HUES48 (cell line): ENCODE measurements around the gene SF3A1.

Experiments
- H3K27ac ChIP-seq: one replicate; pipeline ENCODE4 v1.7.0; 2013; ENCODE audit warnings: low read depth, low read length, inconsistent platforms
- H3K27me3 ChIP-seq: 2 replicates; pipeline ENCODE4 v1.6.1; 2013; ENCODE audit warnings: mild to moderate bottlenecking, low read length; ENCODE audit not compliant: control insufficient read depth, insufficient read depth
- H3K36me3 ChIP-seq: 2 replicates; pipeline ENCODE4 v1.6.1; 2013; ENCODE audit warnings: low read length; ENCODE audit not compliant: control insufficient read depth, insufficient read depth
- H3K4me1 ChIP-seq: 2 replicates; pipeline ENCODE4 v1.6.1; 2013; ENCODE audit warnings: mild to moderate bottlenecking, low read length; ENCODE audit not compliant: control insufficient read depth, insufficient read depth
- H3K4me3 ChIP-seq: 2 replicates; pipeline ENCODE4 v1.5.1; 2013; ENCODE audit warnings: mild to moderate bottlenecking, low read depth, low read length
- H3K9ac ChIP-seq: 2 replicates; pipeline ENCODE4 v1.6.1; 2013; ENCODE audit warnings: mild to moderate bottlenecking, low read depth, low read length, moderate library complexity
- H3K9me3 ChIP-seq: 2 replicates; pipeline ENCODE4 v1.6.1; 2013; ENCODE audit warnings: low read length; ENCODE audit not compliant: control insufficient read depth, insufficient read depth

SF3A1 gene

DNA sequence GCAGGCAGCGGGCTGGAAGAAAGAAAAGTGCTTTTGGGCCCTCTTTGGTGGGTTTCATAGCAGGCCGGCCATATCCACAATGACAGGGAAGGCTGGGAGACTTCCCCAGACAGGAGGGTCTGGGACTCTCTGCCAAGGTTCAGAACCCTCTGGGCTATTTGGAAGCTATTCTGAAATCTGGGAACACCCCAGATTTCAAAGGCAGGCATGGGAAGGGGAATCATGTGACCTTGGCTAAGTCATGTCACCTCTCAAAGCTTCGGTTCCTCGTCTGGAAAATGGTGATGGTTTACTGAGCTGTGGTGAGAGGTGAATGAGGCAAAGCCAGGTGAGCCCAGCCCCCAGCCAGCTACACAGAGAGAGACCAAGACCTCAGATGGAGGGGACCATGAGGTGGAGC, 72.0 kb downstream of the SF3A1 start:
- Histone ChIP-seq H3K9me3 (no peaks in the 10 kb centered on the region), H3K4me1 (peaks cover 8% of the 10 kb centered on the region; the same call in 1 of the 2 replicates), H3K9ac (no peak overlapping the region), H3K27me3 (no peaks in the 10 kb centered on the region), H3K4me3 (no peak overlapping the region), H3K27ac (no peak overlapping the region), H3K36me3 (no peaks in the 10 kb centered on the region)

DNA sequence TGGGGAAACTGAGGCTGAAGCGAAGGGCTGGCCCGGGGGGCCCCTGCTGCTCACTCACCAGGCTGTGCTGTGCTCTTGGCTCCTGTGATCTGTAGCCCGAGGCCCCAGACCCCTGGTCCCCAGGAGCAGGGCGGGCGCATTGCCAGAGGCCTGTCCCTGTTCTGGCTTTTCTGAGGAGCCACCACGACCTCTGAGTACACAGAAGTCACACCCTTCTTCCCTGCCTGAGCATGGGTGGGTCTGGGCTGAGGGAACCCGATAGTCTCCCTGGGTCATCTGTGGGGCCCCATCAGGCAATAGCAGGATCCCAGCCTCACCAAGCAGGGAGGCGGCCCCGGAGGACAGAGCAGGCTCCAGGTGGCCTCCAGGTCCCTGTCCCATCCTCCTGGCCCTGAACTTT, 72.5 kb downstream of the SF3A1 start:
- Histone ChIP-seq H3K9ac (no peak overlapping the region), H3K27ac (no peak overlapping the region), H3K36me3 (no peaks in the 10 kb centered on the region), H3K27me3 (no peaks in the 10 kb centered on the region), H3K4me1 (peaks cover 8% of the 10 kb centered on the region; the same call in 1 of the 2 replicates), H3K9me3 (no peaks in the 10 kb centered on the region), H3K4me3 (no peak overlapping the region)

DNA sequence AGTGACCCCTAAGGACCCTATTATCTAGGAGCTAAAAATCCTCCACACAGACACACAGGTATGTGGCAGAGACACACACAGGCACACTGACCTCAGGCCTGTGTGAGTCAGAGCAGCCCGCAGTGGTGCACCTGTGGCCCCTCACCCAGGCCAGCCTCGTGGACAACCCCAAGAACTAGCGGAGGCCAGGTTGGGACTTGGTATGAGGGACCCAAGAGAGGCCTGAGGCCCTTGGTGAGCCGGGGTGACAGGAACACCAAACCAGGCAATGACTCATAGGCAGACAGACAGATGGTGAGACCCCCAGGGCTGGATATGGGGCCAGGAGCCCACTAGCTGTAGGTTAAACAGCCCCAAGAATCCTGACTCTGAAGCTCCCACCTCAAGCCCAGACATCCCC, 73.4 kb downstream of the SF3A1 start:
- no peaks in the 10 kb centered on the region for H3K27me3 ChIP-seq
- no peak overlapping the region for H3K27ac ChIP-seq
- no peak overlapping the region for H3K9ac ChIP-seq
- no peaks in the 10 kb centered on the region for H3K9me3 ChIP-seq
- H3K4me1 ChIP-seq, result peaks cover 3% of the 10 kb centered on the region; the same call in 1 of the 2 replicates
- no peak overlapping the region for H3K4me3 ChIP-seq
- H3K36me3 ChIP-seq, result no peaks in the 10 kb centered on the region

DNA sequence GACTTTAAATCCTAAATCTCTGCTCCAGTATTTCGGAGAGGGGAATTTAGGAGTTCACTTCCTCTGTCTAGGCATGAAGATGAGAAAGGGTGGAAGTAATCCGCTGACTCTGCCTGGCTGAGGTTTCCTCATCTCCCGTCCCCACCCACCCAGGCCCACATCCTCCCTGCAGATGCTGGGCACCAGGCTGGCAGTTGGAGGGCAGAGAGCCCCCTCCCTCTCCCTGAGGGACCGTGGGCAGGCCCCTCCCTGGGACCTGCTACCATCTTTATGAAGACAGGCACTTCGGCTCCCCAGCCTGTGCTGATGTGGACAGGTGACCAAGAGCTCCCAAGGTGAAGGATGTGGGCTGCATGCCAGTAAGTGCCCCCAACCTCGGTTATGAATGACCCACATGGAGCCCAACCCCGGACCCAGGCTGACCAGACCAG, 74.1 kb downstream of the SF3A1 start:
- H3K9me3 ChIP-seq, result no peaks in the 10 kb centered on the region
- H3K4me1 ChIP-seq, result peaks cover 2% of the 10 kb centered on the region; the same call in 1 of the 2 replicates
- H3K4me3 ChIP-seq, result no peak overlapping the region
- no peaks in the 10 kb centered on the region for H3K36me3 ChIP-seq
- no peak overlapping the region for H3K27ac ChIP-seq
- no peak overlapping the region for H3K9ac ChIP-seq
- no peaks in the 10 kb centered on the region for H3K27me3 ChIP-seq
